Activated CD4-positive, alpha-beta T cell treated with anti-CD3 and anti-CD28 coated beads, Interleukin-2, amount 50 U/mL, for 1 hour (primary cell): ENCODE measurements around the gene RNF152.
A peak's percentile ranks its signal among the peaks of the same experiment; 100 is the strongest.

ENCODE experiments used
- DNase-seq: peaks from one replicate; pipeline ENCODE4 v3.0.0-alpha.2; 2020

The RNF152 gene

GRCh38 chr18:61892683-61893308 is at the start of gene RNF152:
Gene RNF152 (minus strand): TSS chr18:61893007. CDS start chr18:61816463, 76,544 bp downstream.
- DNase-seq: peak; percentile 18

DNA sequence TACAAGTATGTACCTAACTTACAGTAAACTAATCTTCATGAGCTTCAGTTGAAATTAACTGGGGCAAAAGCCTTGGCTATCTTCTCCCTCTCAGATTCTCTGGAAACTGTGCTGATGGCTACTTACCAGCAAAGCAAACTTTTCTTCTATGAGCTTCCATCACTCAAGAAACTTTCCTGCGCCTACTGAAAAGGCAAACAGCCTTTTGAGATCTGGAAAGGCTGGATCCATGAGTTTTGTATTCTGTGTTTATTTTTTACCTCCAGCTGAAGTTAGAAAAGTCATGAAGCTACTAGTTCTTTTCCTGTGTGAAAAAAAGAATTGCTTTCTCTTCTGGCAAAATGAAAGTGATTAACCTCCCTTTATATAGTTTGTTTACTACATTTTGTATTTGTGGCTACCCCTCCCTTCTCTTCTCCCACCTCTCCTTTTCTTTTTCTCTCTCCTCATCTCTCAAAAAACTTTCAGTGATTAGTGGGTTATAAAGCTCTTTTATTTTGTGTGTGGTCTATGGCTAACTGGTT is 49.2 kb upstream of the RNF152 start:
- DNase-seq: no peak

DNA sequence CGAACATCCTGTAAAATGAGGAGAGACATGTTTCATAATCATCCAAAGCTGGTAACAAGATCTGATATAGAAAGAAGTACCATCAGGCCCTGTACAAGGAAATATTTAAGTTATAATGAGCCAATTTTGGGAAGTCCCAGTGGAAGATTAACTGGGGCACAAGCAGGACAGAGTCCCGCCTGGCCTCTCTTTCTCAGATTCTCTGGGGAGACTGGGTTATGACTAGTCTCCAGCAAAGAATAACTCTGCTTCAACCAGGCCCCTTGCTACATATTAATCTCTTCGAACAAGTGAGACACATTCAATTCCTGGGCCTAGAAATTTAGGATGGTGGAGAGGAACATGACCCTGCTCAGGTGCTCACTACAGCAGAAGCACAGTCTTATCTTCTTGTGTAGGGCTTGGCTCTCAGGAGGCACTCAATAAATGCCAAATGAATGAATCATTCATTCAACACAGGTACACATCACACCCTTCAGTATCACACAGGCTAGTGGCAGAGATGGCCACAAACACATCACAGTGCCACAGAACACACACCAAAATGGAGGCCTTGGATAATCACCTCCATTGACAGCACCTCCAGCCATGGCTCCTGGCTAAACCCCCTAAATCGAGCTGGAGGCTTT is 46.4 kb upstream of the RNF152 start:
- no peak for DNase-seq

DNA sequence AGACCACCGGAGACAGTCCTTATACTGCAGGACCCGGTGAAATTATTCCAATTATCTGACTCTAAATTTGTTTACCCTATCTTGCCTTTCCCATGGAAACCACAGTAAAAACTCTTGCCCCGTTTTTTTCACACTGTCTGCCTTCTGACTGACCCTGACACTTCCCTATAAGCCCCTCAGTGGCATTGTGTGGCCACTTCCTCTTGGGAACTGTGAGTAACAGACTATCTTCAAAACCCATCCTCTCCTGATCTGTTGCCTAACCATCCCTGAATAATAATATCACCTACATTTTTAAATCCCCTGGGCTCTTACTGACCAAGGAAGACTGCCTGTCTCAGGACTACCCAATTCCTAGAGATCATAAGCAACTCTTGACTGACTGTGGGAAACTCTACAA is 42.6 kb upstream of the RNF152 start:
- no peak for DNase-seq

GRCh38 chr18:61931654-61932379 is 39.0 kb upstream of the RNF152 start:
- no peak for DNase-seq

DNA sequence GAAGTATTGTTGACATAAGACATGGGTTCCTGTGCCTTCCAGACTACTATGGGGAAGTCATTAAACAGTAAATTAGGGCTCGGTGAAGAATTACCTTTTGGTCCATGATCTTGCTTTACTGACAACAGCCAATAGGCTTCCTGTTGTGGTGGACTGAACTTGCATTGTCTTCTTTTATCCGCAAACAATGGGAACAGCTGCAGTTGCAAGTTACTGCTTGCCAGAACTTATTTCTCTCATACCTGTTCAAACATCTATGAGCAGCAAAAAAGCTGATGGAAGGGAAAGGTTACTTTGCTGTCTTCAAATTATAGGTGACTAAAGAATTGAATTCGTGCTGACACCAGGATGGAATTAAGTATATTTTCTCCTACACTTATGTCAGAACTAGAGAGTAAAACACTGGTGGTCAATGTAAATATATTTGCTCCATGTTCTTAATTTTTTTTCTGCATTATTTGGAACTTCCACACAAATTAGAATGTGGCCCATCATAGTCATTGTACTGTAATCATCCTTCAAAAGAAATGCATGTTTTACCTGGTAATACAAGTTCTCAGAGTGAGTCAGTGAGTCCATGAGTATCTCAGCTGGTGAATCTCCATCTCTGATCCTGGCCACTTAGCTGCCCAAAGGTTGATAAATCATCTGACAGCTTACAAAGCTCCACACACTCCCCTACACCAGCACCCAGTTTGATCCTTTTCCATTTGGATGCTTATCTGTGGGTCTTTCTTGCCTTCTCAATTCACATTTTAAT is 37.3 kb upstream of the RNF152 start:
- no peak for DNase-seq

- DNase-seq: no peak
Observed at GRCh38 chr18:61926532-61926931, 33.7 kb upstream of the RNF152 start.

GRCh38 chr18:61924550-61924949 is 31.7 kb upstream of the RNF152 start:
- DNase-seq: no peak

DNA sequence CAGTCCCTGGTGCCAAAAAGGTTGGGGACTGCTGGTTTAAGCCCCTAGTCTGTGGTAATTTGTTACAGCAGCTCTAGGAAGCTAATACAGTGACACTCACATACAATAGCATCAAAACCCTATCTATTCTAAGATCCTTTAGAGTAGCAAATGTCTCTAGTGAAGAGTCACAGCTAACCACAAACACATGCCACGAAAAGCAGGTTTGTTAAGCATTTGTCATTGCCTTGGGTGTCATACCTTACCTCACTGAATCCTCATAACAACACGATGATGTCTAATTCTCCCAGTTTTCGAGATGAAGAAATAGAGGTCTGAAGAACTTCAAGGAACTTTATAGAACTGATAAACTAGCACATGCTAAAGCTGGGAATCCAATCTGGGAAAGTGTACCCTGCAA is 29.6 kb upstream of the RNF152 start:
- no peak for DNase-seq

DNA sequence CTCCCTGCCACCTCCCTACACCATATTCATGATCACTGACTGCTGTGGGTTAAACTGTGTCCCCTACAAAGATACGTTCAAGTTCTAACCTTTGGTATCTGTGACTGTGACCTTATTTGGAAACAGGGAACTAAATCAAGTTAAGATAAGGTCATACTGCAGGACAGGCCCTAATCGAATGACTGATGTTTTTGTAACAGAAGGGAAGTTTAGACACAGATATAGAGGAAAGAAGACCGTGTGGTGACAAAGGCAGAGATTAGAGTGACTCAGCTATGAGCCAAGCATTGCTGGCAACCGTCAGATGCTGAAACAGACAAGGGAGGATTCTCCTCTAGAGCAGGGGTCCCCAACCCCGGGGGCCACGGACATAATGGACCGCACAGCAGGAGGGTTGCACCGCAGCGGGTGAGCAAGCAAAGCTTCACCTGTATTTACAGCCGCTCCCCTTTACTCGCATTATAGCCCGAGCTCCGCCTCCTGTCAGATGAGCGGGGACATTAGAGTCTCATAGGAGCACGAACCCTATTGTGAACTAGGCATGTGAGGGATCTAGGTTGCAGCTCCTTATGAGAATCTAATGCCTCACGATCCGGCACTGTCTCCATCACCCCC is 28.9 kb upstream of the RNF152 start:
- DNase-seq: no peak

- no peak for DNase-seq
Observed at GRCh38 chr18:61917818-61918217, 25.0 kb upstream of the RNF152 start.

DNA sequence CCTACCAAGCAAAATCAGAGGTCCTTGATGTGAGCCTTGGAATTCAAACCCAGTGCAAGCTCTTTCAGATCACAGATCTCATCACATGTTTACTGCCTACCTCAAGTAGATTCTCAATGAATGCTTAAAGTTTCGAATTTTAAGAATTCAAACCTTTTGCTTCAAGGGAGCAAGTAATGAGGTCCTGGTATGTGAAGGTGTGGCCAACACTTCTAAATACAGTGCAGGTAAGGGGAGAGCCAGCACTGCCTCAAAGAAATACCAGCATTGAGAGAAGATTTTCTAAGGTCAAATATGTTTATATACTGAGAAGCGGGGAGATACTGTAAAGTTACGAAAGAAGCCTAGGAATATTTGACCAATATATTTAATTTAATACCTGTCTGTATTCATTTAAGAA is 19.7 kb upstream of the RNF152 start:
- DNase-seq: no peak

GRCh38 chr18:61910101-61910500 is 17.3 kb upstream of the RNF152 start:
- DNase-seq: no peak

- no peak for DNase-seq
Observed at GRCh38 chr18:61908661-61909060, 15.9 kb upstream of the RNF152 start.

DNA sequence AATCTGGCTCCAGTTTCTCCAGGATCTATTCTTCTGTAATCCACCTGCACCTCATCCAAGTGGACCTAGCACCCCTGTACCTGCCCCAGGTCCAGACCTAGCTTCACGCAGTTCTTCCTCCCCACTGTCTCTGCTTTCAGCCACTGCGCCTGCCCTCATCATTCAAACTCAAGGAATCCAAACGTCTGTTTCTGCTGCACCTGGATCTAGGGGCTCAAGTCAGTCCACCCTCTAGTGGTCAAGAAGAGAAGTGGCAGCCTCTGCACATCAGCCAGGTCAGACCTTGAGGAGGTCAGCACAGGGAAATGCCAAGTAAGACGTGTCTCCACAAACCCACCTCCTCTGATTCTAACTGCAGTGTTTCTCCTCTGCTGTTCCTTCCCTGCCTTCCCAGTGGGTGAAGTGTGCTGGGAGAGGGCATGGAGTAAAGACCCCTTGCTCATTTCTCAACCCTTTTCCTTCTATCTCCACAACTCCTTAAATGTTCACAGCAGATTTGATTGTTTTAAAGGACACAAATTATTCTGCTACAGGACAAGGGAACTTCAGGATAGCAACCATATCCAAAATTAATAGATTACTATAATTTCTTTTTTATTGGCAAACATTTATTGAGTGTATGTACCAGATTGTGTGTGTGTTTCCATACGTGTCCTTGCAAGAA is 8.6 kb upstream of the RNF152 start:
- DNase-seq: peak; percentile 18

DNA sequence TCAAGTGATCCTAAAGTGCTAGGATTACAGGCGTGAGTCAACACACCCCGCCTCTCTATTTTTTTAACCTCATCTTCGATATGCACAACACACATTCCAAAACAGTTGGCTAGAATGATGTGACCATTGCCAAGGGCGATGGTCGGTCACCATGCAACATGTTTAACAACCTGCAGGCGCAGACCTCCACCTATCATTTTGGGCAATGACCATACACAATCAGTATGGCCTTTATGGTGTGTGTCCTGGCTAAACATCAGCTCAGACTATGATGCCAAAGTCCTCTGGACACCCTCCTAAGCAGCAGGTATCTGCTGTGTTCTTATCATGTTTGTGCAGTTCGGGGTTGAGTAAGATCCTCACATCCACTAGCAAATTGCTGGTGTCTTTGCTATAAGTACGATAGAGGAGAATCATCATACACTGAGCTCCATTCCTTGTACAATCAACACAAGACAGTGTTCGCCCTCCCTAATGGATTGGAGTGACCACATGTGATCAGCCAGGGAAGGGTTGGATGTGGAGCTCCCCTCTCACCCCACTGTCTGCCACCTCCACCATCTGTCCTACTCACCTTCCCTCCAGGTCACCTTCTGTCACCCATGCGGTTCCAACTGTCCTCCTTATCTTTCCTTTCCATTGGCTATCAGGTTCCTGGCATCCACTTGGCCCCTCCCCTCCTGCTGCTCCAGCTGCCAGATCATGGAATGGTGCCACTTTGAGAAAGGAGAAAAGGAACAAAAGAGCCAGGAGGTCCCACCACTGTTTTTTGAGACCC is 7.9 kb upstream of the RNF152 start:
- no peak for DNase-seq

- DNase-seq: no peak
Observed at GRCh38 chr18:61898640-61899101, 5.9 kb upstream of the RNF152 start.

DNA sequence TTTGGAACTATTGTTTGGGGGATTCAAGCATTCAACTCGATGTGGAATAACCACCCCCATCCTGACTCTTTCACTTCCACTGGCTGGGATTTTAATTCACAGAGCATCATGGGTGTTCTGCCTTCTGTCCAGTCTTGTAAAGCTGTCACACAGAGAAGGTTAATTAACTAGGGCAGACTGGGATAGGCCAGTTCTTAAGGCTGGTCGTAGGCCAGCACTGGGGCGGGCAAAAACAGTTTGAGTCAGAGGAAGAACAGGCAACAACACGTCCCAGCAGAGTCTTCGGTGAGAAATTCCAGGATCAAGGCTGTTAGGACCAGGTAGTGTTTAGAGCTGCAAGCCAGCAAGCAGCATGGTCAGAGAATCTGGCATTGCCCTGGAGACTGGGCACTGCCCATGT is 4.0 kb upstream of the RNF152 start:
- no peak for DNase-seq

DNA sequence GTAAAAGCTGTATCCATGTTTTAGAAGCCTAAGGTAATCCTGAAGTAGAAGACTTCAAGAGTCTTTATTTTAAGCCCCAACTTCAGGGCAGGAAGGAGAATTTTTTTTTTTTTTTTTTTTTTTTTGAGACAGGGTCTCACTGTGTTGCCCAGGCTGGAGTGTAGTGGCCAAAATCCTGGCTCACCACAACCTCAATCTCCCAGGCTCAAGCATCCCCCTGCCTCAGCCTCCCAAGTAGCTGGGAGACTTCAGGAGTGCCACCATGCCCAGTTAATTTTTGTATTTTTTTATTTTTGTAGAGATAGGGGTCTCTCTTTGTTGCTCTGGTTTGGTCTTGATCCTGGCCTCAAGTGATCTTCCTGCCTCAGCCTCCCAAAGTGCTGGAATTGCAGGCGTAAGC is 3.3 kb upstream of the RNF152 start:
- DNase-seq: no peak

DNA sequence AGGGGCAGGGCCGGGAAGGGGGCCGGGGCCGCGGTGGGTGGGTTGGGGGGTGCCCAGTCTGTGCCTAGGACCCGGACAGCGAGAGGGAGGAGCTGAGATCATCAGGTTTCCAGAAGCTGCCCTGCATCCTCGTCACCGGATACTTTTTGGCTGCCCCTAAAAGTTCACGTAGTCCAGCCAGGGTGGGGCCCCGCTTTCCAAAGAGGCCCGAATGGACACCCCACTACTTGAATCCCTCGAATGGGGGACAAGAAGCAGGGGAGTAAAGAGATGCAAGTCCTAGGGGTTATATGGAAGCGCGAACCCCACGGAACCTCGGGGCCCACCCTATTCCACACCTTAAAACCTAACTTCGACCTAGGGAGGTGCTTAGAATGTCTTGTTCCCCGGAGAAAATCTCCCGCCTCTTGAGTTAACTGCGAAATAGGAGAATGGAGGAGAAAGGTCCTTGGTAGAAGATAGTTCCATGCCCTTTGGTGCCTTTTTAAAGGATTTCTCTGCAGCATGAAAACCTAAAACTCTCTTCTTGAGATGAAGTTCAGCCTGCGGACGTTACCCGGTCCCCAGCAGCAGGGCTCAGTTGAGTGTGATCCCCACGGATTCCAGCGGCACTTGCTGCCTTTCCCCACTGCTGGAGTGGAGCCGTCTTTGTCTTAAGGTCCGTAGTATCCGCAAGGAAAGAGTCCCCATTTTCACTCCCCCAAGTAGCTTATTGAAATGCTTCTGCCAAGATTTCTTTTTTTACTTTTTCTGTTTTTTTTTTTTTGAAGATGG is 2.1 kb upstream of the RNF152 start:
- DNase-seq: no peak
